ENCODE data around the gene CTH.

CTH gene

DNA sequence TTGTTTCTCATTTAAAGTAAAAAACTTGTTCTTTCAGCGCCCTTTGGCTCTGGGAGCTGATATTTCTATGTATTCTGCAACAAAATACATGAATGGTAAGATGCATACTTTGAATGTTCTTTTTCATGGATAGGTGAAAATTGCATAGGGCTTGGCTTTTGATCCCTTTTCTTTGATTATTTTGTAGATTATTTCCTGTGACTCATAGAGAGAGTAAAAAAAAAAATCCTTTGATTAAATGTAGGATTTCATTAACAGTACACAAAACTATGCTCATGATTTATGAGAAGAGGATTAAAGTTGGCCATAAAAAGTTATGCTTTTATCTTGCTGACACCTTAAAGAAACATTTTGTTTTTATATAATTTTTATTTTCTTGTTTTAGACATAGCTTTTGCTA lies 18.7 kb downstream of the CTH start:
- no peak for TF ChIP-seq CTCF (IDR thresholded peaks at IDR 0.05; ENCODE audit: borderline replicate concordance, insufficient read depth, low read depth, low read length)
- H3K4me3 ChIP-seq (ENCODE audit: low read depth, low read length): no peak overlapping the region

- no peak for TF ChIP-seq CTCF (IDR thresholded peaks at IDR 0.05; ENCODE audit: borderline replicate concordance, insufficient read depth, low read depth, low read length)
- no peak overlapping the region for H3K4me3 ChIP-seq (ENCODE audit: low read depth, low read length)
Observed at GRCh38 chr1:70431317-70431716, 20.2 kb downstream of the CTH start.

GRCh38 chr1:70431874-70432273 lies 20.8 kb downstream of the CTH start:
- H3K4me3 ChIP-seq (ENCODE audit: low read depth, low read length): no peak overlapping the region
- TF ChIP-seq CTCF (IDR thresholded peaks at IDR 0.05; ENCODE audit: borderline replicate concordance, insufficient read depth, low read depth, low read length): no peak

DNA sequence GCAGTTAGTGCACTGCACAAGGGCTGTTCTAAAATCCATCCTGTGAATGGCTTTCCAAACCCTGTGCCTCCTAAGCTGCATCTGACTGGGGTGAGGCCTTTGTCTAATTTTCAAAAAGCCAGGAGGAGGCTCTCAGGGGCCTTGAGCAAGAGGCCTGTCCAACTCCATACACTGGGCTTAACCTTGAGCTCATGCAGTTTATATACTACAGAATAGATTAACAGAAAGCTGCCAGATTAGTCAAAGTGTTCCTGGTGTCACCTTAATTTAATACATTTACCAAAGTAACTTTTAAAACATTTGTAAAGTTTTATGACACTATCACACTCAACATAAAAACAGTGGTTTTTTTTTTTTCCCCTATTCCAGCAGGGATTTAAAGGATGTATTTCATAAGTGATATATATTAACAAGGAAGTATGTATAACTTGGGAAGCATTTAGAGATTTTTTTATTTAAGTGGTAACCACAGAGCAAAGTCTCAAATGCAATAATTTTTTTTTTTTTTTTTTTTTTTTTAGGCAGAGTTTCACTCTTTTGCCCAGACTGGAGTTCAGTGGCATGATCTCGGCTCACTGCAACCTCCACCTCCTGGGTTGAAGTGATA lies 23.3 kb downstream of the CTH start:
- H3K4me3 ChIP-seq (ENCODE audit: low read depth, low read length): no peak overlapping the region
- TF ChIP-seq CTCF (IDR thresholded peaks at IDR 0.05; ENCODE audit: borderline replicate concordance, insufficient read depth, low read depth, low read length): no peak

- no peak overlapping the region for H3K4me3 ChIP-seq (ENCODE audit: low read depth, low read length)
- no peak for TF ChIP-seq CTCF (IDR thresholded peaks at IDR 0.05; ENCODE audit: borderline replicate concordance, insufficient read depth, low read depth, low read length)
Observed at GRCh38 chr1:70436622-70437251, 25.7 kb downstream of the CTH start.

DNA sequence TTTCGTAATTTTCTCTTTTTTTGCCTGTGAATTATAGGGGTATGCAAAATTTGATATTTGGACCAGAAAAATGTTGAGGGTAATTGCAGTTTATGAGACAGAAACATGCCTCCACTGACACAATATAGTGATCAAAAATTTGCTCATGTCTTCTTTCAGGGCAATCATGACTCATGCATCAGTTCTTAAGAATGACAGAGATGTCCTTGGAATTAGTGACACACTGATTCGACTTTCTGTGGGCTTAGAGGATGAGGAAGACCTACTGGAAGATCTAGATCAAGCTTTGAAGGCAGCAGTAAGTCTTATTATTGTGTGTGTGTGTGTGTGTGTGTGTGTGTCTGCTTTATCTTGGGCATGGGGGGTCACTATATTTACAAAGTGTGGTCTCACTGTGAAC lies 27.5 kb downstream of the CTH start:
- no peak overlapping the region for H3K4me3 ChIP-seq (ENCODE audit: low read depth, low read length)
- no peak for TF ChIP-seq CTCF (IDR thresholded peaks at IDR 0.05; ENCODE audit: borderline replicate concordance, insufficient read depth, low read depth, low read length)

All from GM12875 (cell line).